HG03558 (cell line): ENCODE measurements around the gene CYP4F12.

Experiments
- ATAC-seq: cut with Tn5 transposase; IDR thresholded peaks from one replicate; pipeline ENCODE4 v1.9.1; 2021; ENCODE audit warnings: moderate number of reproducible peaks; ENCODE audit not compliant: unreplicated experiment; ENCODE audit errors: extremely low read depth

Gene CYP4F12

GRCh38 chr19:15672580-15673175 is at the start of gene CYP4F12:
CYP4F12 (plus strand) TSS chr19:15673087; CDS start chr19:15673530, 443 bp downstream.
- ATAC-seq, result no peak

DNA sequence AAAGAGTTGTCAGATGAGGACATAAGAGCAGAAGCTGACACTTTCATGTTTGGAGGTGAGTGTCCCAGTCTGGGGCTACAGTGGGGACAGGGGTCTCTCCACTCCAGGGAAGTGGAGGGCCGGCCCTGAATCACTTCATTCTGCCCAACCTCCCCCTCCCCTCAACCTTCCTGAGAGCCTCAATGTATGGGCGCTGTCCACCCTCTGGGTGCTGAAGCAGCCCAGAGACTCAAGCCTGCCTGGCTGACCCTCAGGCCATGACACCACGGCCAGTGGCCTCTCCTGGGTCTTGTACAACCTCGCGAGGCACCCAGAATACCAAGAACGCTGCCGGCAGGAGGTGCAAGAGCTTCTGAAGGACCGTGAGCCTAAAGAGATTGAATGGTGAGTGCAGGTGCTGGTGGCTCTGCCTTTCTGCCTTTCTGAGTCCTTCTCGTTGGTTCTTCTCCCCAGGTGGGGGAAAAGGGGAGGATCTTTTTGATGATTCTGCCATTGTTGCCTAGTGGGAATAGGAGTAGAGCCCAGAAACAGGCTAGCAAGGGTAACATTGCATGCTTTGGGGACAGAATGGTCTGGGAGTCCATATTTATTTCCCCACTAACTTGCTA is 49.1 kb upstream of the CYP4F12 start:
- no peak for ATAC-seq

DNA sequence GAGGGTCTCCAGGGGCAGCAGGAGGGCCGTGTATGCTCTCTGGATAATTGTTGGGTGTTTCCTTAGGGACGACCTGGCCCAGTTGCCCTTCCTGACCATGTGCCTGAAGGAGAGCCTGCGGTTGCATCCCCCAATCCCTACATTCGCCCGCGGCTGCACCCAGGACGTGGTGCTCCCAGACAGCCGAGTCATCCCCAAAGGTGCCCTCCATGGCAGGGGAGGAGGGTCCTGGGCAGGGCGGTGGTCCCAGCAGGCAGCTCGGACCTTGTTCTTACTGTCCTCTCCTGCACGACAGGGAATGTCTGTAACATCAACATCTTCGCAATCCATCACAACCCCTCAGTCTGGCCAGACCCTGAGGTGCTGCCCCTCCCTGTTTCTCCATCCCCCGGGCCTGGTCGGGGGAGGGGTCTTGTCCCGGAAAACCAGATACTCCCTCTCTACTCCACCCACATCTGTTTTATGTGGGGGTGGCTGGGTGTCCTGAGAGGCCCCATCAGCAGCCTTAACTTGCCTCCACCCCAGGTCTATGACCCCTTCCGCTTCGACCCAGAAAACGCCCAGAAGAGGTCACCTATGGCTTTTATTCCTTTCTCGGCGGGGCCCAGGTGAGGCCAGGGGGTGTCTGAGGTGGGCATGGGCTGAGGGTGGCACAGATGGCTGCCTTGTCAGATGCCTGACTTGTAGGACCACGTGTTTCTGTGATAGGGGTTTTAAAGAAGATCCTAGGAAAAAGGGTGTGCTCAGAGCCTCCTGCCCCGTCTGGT is 44.5 kb upstream of the CYP4F12 start:
- ATAC-seq, result no peak

DNA sequence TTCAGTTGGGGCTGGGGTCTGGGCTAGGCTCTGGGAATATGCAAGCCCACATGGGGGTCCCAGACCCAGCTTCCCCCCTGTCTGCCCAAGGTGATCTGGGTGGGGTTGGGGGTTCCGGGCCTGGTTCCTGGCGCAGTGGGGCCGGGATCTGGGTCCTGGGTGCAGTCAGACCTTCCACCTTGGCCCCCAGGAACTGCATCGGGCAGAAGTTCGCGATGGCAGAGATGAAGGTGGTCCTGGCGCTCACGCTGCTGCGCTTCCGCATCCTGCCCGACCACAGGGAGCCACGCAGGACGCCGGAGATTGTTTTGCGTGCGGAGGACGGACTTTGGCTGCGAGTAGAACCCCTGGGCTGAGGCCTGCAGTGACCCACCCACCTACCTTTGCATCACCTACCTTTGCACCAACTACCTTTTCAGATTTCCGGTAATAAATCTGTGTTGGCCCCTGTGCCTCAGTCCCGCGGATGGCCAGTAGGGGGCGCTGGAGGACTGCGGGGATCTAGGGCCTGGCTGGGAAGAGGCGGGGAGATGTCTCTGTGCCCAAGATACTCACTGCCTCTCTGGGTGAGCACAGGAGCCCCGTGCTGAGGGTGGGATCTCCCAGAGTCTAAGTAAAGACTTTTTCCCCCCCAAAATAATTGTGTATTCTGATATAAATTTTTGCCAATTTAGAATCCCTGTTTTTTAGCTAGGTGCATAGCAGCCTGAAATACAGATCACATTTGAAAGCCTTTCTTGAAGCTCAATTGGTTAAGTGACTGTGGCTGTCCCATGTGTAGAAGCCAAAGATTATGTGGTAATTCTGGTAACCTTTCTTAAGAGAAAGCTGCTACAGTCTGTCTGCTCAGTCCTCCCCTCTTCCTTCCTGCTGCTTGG is 43.6 kb upstream of the CYP4F12 start:
- no peak for ATAC-seq

DNA sequence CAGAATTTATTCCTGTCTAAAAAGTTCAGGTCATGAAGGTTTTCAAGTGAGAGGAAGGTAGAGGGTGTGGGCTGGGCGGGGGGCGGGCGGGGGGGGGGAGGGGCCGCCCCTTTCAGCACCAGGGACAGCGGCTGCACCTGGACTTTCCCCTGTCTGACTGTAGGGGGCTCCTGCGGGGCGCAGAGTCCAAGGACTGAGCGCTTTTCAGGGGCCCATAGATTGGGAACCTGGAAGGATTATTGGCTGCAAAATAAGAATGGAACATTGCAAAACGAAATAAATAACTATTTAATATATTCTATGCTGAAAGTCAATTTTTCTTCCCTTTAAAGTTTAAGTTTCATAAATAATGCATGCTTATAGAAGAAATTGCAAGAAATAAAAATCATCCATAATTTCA is 41.1 kb upstream of the CYP4F12 start:
- ATAC-seq, result no peak

- no peak for ATAC-seq
Measured at GRCh38 chr19:15633082-15633835, 39.6 kb upstream of the CYP4F12 start.

- ATAC-seq, result no peak
Measured at GRCh38 chr19:15634105-15634504, 38.8 kb upstream of the CYP4F12 start.

GRCh38 chr19:15635016-15635805 is 37.7 kb upstream of the CYP4F12 start:
- no peak for ATAC-seq

GRCh38 chr19:15636026-15636425 is 36.9 kb upstream of the CYP4F12 start:
- no peak for ATAC-seq

DNA sequence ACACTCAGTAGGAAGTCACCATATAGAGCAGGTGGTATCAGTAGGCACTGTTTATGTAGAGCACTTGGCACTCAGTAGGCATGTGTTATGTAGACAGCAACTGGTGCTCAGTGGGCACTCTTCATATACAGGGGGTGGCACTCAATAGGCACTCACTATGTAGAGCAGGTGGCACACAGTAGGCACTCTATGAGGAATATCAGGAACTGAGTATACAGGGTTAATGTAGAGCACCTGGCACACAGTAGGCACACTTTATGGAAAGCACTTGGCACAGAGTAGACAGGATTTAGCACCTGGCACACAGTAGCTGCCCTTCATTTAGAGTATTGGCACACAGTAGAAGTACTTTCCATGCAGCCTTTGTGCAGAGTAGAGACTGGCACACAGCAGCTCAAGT is 33.3 kb upstream of the CYP4F12 start:
- no peak for ATAC-seq

DNA sequence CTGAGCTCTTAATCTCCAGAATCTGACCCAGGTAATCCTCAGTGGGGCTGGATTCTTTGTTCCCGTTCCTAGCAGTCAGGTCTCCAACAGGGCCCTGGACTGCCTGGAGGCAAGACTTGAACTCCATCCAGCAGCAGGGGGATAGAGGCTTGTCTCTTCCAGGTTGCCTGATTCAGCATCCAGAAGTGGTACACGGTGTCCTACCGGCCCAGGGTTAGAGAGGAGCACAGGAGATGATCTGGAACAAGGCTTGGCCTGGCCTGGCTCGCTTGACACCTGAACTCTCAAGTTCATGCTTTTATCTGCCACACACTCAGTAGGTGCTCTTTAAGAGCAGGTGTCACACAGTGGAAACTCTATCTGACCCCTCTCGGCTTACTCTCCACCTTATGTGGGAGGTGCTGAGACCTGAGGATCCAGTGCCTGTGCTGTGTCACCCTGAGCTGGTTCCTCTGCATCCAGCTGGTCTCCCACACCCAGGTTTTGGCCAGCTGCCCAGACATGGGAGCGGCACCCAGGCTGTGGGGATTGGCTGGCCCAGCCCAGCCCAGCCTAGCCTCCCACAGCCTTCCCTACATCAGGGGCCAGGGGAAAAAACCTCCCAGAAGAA is 32.5 kb upstream of the CYP4F12 start, which contains the start of gene CYP4F3:
TSS of gene CYP4F3 (plus strand) at position 604 of the 610 bp plus-strand sequence. CDS start 519 bp downstream, outside the sequence.
- no peak for ATAC-seq

DNA sequence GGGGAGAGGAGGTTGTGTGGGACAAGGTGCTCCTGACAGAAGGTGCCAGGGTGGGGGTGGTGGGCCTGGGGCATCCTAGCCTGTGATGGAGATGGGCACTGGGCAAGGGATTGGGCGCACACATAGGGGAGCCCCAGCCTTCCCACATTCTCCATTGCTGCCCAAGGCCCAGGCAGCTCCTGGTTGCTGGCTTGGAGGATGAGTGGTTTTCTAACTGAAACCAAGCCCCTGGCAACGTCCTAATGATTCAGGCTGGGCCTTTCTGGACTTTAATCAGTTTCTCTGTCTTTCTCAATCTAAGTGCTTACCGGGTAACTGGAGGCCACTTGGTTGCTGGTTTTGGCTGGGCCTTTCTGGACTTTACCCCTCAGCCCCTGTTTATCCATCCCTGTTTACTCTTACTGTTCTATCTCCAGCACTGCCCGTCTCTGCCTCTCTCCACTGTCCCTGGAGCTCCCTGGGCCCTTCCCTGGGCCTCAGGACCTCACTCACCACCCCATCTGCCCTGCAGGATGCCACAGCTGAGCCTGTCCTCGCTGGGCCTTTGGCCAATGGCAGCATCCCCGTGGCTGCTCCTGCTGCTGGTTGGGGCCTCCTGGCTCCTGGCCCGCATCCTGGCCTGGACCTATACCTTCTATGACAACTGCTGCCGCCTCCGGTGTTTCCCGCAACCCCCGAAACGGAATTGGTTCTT is 31.8 kb upstream of the CYP4F12 start:
- ATAC-seq, result no peak

GRCh38 chr19:15641901-15642491 is 30.9 kb upstream of the CYP4F12 start:
- no peak for ATAC-seq

DNA sequence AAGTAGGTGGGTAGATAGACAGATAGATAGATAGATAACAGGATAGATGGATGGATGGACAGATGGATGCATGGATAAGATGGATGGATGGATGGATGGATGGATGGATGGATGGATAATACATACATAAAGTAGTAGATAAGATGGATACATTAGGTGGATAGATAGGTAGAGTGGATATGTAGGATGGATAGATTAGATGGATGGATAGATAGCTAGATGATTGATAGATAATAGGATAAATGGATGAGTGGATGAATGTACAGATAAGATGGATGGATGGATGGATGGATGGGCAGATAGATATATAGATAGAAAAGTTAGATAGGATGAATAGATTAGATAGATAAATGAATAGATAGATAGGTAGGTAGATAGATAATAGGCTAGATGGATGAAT is 30.1 kb upstream of the CYP4F12 start:
- no peak for ATAC-seq

DNA sequence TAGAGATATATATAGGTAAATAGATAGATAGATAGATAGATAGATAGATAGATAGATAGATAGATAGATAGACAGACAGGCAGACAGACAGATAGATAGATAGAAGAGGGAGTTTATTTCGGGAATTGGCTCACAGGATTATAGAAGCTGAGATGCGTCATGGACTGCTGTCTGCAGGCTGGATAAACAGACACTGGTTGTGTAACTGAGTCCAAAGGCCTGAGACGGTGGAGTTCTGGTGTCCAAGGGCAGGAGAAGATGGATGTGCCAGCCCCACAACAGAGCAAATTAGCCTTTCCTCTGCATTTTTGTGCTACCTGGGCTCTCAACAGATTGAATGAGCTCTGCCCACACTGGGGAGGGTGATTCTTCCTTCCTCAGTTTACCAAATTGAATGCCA is 29.5 kb upstream of the CYP4F12 start:
- no peak for ATAC-seq

DNA sequence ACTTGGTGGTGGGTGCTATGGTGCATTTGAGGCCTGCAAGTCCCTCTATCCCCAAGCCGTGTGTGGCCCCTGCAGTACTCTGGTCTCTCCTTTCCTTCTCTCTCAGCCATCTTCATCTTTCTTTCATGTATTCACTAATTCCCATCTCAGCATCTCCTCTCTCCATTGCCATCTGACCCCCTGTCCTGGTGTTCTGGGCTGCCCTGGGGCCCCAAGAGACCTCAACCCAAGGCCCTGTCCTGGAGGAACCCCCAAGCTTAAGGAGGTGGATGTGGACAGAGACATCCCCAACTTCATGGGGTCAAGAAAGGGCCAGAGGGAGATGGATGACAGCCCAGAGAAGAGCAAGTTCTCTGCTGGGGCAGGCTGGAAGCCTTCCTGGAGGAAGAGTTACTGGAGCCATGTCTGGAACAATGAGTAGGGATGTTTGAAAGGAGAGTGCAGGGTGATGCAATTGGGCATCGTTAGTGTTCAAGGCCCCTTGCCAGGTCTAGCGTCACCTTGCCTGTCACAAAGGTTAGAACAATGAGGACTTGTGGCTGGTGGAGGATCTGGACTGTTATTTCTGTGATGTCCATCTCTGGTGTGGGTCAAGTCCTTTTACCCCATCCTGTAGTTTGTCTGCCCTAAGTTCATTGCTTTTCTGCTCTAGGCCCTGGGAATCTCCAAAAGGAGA is 28.7 kb upstream of the CYP4F12 start:
- no peak for ATAC-seq

DNA sequence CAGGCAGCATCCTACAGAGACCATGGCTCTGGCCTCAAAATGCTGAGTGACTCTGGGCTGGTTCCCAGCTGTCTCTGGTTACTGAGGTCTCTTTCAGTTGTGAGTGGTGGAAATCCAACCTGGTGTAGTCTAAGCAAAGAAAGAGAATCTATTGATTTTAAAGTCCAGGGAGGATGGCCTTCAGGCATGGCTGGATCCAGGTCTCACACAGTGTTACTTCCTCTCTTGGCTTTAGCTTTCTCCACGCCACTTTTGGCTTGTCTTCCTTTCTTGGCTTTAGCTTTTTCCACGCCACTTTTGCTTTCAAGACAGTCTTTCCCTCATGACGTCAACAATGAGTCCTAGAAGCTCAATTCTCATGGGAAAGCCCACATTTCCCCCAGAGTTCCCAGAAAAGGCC is 28.1 kb upstream of the CYP4F12 start:
- ATAC-seq, result no peak
